HG03442 (cell line): ENCODE results near the gene GBP1.
"Not testable (repeated sequence)": the region's sequence is repeated elsewhere in the genome, so short reads cannot be mapped to it uniquely, and the experiment has no call there.

Experiments used
- ATAC-seq: cut with Tn5 transposase; IDR thresholded peaks from one replicate; pipeline ENCODE4 v1.9.1; 2021; ENCODE audit warnings: mild to moderate bottlenecking, moderate library complexity; ENCODE audit not compliant: unreplicated experiment

GBP1 gene, protein sequence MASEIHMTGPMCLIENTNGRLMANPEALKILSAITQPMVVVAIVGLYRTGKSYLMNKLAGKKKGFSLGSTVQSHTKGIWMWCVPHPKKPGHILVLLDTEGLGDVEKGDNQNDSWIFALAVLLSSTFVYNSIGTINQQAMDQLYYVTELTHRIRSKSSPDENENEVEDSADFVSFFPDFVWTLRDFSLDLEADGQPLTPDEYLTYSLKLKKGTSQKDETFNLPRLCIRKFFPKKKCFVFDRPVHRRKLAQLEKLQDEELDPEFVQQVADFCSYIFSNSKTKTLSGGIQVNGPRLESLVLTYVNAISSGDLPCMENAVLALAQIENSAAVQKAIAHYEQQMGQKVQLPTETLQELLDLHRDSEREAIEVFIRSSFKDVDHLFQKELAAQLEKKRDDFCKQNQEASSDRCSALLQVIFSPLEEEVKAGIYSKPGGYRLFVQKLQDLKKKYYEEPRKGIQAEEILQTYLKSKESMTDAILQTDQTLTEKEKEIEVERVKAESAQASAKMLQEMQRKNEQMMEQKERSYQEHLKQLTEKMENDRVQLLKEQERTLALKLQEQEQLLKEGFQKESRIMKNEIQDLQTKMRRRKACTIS

DNA sequence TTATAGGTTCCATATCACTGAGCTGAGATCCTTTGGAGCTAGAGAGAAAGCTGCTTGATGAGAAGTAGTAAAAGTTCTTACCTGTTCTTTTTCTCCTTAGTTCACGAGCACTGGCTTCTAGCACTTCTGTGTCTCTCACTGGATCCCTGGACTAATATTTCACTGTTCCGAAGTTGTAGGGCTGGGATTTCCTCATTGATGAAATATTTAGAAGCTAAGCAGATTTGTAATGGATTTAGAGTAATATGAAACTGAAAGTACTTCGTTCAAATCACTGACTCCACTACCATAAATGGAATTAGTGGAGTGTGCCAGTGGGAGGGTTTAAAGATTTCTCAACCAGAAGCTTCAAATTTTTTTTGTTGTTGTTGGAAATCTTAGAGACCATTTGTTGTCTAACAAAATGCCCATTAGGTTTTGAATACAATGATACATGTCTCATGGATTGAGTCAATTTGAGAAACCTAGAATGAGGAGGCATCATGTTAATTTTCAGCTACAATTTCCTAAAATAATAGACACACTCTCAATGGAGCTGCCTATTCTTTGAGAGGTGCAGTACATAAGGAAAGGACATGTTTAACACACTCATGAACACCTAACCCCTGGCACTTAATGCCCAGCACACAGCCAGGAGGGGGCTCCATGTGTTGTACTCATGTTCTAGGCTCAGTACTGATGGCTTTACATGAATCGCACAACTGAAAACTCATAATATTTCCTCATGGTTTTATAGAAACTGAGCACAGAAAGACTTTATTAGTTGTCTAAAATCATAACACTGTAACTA lies at the start of gene GBP1:
TSS of gene GBP1 (minus strand) at position 130 of the 790 bp plus-strand sequence. CDS start 1,974 bp downstream, outside the sequence.
- peak; percentile 65 for ATAC-seq

DNA sequence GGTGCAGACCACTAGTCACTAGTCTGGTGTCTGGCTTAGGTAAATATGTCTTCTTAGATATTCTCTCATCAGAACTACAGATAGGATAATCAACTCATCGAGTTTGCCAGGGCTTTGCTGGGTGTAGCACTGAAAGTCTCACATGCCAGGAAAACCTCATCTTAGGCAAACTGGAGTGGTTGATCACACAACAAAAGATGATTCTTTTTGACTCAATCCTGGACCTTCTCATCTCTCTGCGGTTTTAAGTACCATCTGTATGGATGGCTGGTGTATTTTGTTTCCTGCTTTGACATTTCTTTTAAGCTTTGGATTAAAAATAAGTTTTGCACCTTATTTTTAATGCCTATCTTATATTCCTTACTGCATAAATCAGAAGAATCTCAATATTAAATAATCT lies 49.7 kb upstream of the GBP1 start:
- ATAC-seq, result no peak

DNA sequence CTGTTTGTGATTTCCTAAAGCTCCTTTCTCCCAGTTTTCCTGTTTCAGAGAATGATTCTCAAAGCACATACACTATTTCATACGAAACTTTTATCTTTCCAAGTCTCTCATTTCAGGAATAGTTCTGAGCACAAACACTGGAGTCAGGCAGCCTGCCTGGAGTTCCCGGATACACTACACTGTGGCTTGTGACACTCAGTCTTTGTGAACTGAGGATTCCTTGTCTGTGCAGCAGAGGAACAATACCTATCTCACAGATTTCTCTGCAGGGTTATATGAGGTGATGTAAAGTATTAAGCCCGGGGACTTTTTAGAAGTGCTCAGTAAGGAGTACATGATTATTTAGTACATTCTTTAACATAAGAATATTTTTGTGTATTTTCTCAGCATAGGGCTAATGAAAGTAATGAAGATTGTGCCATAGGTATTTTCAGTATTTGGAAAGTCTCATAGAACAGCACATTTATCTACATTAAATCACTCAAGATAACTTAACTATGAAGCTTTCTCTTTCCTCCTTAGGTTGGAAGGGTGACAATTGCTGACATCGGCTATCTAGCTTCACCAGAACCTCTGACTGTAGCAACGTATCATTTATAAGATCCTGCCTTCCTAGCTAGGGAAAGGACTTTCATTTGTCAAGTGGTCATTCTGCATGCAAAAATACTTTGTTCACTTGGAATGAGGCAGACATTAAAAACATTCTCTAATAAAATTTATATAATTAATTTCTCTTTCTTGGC lies 48.0 kb upstream of the GBP1 start:
- ATAC-seq, result no peak

DNA sequence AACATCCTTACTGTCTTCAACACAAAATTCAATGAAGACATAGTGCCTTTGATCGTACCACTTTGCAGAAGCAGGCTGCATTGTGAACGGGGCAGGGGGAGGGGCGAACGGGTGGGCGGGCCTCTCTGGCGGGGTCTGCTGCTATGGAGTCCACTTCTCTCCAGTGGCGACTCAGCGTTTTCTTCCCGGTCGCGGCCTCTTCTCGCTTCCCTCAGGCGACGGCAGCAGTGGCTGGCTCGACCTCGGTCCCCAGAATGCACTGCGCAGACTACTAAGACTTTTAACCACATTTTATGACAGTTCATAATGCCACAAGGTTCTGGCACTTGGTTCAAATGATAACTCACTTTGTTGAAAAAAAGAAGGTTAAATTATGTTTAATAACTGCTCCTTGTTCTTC lies 39.7 kb upstream of the GBP1 start:
- no peak for ATAC-seq

DNA sequence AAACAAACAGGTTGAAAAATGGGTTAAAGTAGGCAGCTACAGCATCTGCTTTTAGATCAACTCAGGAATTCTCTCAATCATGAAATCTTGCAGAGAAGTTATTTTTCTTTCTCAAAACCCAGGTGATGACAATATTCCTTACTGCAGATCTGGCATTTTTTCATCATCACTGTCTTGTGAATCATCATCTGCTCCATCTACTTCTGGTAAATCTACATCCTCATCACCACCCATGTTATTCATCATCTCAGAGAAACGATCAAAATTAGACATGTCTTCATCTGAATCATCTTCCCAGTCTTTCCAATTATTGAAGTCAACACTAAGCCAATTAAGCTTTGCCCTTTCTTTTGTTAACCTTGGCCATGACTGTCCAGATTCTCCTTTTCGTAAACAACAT lies 39.1 kb upstream of the GBP1 start:
- ATAC-seq, result no peak

DNA sequence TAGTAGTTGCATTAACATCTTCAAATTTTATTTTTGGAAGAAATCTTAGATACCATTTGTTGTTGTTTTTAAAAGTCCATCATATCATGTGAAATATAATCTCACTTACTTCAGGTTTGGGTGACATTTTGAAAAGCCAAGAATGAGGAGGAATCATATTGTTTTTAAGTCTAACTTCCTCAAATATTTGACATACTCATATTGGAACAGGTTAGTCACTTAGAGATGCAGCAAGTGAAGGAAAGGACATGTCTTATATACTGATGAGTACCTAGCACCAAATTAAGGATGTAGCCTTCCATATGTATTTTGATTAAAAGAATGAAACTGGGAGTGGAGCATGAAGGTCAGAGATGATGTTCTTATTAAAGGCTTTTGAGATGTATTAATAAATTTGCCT lies 37.0 kb upstream of the GBP1 start:
- ATAC-seq, result no peak

DNA sequence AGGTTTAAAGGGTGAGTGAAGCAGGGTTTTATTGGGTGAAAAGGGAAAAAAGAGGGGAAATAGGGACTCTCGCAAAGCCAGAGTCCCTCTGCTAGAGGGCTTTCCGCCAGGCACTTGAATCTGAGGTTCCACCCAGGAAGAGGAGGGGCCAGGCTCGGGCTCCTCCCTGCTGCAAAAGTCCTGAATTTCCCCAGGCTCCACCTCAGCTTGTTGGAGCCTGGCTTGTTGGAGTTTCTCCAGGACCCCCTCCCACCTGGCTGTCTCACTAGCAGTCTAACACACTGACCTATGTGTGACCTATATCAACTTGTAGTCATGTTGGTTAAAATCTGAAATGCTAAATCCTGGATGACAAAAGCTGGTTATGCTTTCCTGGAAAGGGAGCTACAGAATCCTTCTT lies 35.4 kb upstream of the GBP1 start:
- ATAC-seq, result no peak

DNA sequence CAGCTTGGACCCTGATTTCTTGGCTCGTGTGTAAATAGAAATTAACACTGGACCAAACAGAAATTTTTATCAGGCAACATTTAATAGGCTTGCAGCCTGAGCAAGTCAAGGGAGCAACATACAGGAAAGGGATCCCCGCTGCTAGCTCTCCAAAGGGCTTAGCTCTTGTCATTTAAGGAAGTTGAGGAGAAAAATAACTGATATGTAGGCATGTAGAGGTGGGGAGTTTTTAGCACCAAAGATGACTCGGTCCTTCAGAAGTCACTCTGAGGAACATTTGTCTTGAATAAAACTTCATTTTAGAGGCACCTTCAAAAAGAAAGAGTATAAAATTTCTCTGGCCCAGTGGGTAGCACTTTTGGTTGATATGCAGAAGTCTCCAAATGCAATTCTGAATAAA lies 33.8 kb upstream of the GBP1 start:
- ATAC-seq, result no peak

DNA sequence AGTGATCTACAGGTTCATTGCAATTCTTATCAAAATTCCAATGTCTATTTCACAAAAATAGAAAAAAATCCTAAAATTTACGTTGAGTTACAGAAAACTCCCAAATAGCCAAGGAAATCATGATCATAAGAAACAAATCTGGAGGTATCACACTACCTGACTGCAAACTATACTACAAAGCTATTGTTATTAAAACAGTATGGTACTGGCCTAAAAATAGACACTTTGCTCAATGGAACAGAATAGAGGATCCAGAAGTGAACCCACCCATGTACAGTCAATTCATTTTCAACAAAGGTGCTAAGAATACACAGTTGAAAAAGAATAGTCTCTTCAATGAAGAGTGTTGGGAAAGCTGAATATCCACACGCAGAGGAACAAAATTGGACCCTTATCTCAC lies 30.7 kb upstream of the GBP1 start:
- ATAC-seq, result no peak

DNA sequence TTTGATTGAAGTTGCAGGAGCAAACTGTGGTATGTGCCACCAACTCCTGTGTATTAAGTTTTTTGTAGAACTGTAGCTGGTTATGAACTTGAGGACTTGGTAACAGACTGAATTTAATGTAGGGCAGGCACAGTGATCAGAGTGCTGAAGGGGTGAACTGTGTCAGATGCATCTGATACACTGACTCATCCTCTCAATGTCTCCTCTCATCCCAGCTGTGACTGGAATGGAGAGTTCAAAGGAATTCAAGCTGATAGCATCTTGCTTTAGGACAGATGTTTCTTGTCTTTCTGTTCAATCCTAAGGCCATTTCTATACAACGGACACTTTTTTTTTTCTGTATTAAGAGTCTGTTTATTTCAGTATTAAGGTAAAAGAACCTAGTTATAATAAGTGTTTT lies 25.0 kb upstream of the GBP1 start:
- ATAC-seq, result no peak

DNA sequence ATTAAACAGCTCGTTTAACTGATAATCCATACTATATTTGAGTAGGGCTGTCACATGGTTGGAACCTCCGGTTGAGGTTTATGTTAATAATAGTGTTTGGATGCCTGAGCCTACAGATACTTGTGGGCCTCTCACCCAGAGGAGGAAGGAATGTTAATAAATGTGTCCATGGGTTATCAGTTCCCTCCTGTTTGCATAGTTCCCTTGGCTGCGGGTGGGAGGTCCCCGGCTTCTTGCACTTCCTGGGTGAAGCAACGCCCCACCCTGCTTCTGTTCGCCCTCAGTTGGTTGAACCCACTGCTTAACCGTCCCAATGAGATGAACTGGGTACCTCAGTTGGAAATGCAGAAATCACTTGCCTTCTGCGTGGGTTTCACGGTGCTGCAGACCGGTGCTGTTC lies 23.6 kb upstream of the GBP1 start:
- no peak for ATAC-seq

DNA sequence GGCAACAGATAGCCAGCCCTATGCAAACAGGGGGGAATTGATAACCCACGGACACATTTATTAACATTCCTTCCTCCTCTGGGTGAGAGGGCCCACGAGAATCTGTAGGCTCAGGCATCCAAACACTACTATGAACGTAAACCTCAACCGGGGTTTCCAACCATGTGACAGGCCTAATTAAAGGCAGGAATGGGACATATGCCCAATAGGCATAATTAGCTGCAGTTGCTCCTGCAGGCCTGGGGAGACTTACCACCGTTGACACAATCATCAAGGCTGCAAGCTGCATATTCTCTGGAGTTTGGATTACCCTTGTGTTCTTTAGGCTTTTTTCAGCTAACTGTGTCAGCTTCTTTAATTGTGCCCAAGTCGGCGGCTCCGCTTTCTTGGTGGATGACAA lies 22.2 kb upstream of the GBP1 start:
- no peak for ATAC-seq

DNA sequence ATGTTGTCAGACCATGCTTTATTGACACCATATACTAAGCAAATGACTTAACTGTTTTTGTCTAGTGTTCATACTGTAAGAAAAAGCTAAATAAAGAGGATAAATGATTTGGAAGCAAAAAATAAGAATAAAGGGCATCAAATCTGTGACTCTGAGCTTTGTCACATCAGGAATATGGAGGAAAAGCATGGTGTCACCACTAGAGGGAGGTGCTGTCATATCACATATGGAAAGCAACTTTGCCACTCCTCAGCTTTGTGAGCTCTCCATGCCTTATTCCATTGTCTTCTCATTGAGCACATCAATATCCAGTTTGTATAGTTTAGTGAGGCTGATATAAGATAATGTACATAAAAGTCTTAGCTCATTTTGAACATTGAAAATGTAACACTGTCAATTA lies 20.8 kb upstream of the GBP1 start:
- peak; percentile 55 for ATAC-seq

DNA sequence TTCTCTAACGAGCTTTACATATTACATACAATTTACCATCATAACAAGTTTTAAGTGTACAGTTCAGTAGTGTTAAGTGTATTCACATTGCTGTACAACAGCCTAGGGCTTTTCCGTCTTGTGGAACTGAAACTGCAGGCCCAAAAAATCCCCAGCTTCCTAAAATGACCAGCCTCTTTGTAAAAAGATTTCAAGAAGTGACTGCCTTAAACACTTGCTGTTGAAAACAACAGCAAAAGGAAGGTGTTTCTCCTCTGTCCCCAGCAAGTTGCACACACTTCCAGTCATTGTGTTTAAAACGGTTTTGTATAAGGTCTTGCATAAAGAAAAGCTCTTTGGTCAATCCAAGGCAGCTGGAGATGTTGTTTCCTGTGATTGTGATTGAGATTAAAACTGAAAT lies 16.0 kb upstream of the GBP1 start:
- no peak for ATAC-seq

DNA sequence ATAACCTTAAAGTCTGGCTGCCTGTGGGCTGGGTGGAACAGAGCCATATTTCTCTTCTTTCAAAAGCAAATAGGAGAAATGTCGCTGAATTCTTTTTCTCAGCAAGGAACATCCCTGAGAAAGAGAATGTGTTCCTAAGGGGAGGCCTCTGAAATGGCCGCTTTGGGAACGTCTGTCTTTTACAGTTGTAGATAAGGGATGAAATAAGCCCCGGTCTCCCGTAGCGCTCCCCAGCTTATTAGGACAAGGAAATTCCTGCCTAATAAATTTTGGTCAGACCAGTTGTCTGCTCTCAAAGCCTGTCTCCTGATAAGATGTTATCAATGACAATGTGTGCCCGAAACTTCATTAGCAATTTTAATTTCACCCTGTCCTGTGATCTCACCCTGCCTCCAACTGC lies 15.1 kb upstream of the GBP1 start:
- not testable (repeated sequence) for ATAC-seq

DNA sequence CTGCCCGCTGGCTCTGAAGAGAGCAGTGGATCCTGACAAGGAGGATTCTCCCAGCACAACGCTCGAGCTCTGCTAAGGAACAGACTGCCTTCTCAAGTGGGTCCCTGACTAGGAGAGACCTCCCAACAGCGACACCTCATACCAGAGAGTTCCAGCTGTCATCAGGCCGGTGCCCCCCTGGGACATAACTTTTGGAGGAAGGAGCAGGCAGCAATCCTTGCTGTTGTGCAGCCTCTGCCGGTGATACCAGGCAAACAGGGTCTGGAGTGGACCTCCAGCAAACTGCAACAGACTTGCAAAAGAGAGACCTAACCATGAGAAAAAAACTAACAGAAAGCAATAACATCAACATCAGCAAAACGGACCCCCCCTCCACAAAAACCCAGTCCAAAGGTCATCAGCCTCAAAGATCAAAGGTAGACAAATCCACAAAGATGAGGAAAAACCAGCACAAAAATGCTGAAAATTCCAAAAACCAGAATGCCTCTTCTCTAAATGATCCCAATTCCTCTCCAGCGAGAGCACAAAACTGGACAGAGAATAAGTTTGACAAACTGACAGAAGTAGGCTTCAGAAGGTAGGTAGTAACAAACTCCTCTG lies 7.6 kb upstream of the GBP1 start:
- not testable (repeated sequence) for ATAC-seq

DNA sequence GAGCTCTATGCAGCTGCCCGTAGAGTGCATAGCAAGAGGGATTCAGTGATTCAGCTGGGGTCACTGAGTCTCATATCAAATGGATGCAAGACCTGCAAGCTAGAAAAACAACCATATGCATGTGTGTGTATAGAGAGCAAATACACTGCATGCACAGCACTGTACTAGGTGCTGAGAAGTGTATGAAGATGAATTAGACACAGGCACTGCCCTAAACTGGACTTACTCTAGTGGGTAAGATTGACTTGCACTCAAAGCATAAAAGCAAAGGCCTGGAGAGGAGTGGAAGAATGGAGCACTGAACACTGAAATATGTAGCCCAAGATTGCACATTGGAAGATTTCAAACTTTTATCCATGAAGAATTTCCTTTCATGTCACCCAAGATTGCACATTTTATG lies 5.5 kb upstream of the GBP1 start:
- no peak for ATAC-seq

DNA sequence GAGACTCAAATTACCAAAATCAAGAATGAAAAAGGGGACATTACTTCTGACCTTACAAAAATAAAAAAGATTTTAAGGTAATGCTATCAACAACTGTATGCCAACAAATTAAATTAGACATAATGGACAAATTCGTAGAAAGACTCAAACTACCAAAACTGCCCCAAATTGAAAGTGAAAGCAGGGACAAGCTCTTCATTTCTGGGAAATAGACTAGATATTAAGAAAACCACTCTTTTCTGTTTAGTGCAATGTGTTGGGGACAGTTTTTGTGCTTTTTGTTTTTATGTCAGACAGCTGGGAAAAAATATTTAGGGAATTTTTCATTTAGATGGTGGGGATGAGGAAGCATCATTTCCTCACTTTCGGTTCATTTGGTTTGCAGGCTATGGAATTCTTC lies 4.9 kb upstream of the GBP1 start:
- ATAC-seq, result no peak

DNA sequence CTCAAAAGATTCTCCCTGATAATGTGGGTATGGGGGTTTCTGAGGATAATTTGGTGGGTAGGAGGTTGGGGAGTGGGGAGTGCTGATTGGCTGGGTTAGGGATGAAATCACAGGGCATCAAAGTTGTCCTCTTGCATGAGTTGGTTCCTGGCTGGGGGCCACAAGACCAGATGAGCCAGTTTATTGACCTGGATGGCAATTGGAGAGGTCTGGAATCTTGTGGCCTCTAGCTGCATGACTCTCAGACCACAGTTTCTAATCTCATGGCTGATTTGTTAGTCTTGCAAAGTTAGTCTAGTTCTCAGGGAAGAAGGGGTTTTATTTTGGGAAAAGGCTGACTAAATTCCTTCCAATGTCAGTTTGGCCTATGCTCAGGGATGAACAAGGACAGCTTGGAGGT lies 3.3 kb upstream of the GBP1 start:
- ATAC-seq, result no peak

DNA sequence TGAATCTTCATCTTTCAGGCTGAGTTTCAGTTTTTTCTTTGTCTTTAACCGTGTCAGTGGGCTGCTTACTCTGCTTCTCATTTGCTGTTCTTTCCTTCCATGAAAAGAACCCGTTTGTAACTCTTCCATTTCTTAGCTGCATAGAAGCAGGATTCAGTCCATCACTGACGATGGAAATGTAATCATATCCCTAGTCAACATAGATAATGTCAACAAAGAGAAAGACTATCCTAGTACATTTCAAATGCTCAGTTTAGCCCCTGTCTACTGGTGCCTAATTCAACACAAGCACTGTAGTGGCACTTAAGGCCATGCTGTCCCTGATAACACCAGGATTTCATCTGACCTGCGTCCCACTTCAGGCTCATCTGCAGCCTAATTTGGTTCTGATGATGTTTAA lies 376 bp downstream of the GBP1 start:
- peak; percentile 34 for ATAC-seq

DNA sequence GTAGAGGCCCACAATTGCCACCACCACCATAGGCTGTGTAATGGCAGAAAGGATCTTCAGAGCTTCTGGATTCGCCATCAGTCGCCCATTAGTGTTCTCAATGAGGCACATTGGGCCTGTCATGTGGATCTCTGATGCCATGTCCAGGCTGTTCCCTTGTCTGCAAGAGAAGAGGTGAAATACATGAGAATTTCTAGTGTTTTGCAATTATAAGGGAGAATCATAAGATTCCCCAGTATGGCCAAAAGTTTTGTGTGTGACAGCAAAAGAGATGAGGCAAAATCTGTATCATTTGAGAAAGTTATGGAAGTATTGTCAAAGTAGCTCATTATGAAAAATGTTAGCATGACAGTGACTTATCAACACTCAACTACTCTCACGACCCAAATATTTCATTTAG lies 1.9 kb downstream of the GBP1 start:
- ATAC-seq, result no peak
